ENCODE results near the gene LLCFC1. TPM values are rescaled to one million over a fixed set of nuclear protein-coding genes. Genes with fewer than 3 reads are reported as not detected.

LLCFC1 gene
- total RNA-seq, 6 experiments from 2014 or later: not detected

- Mint-ChIP-seq H3K9me3 (peaks cover 5% of the 10 kb centered on the region; the same call in 1 of the 2 replicates), H3K4me1 (ENCODE audit: low read depth) (no peaks in the 10 kb centered on the region), H3K36me3 (ENCODE audit: low read depth) (peaks cover 6% of the 10 kb centered on the region; the same call in 1 of the 2 replicates), H3K27me3 (ENCODE audit: insufficient read depth) (peaks cover 13% of the 10 kb centered on the region), H3K4me3 (no peak overlapping the region), H3K27ac (no peak overlapping the region)
- DNase-seq: no peak
- TF ChIP-seq CTCF (IDR thresholded peaks at IDR 0.05): no peak
Observed at GRCh38 chr7:142894112-142894984, 44.9 kb upstream of the LLCFC1 start.

DNA sequence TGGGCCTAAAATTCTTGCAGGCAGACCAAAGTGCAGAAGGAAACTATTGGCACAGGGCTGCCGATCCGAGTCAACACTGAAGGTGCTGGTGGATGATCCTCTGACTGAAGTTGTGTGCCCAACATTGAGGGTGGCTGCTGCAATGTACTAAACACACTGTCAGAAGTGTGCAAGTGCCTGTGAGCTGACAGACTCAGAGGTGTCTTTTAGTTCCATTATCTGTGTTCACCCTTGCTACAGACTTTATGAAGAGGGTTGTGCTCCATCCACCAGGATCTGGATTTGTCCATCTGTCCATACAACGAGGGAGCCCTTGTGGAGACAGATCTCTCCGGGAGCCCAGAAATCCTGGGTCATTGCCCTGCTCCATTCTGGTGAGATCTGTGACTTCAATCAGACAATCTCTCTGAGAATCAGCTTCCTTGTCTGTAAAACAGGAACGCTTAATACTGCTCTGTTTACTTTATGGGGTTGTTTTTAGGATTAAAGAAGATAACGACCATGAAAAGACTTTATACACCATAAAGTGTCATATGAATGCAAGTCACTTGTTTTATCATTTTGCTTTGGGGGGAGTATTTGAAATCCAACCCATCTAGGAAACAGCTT is 44.2 kb upstream of the LLCFC1 start:
- H3K4me1 Mint-ChIP-seq (ENCODE audit: low read depth): no peaks in the 10 kb centered on the region
- peaks cover 6% of the 10 kb centered on the region; the same call in 1 of the 2 replicates for H3K36me3 Mint-ChIP-seq (ENCODE audit: low read depth)
- DNase-seq: no peak
- no peak overlapping the region for H3K4me3 Mint-ChIP-seq
- no peak for TF ChIP-seq CTCF (IDR thresholded peaks at IDR 0.05)
- H3K9me3 Mint-ChIP-seq: peaks cover 5% of the 10 kb centered on the region; the same call in 1 of the 2 replicates
- peaks cover 13% of the 10 kb centered on the region for H3K27me3 Mint-ChIP-seq (ENCODE audit: insufficient read depth)
- H3K27ac Mint-ChIP-seq: no peak overlapping the region

- H3K27ac Mint-ChIP-seq: no peak overlapping the region
- no peaks in the 10 kb centered on the region for H3K9me3 Mint-ChIP-seq
- H3K36me3 Mint-ChIP-seq (ENCODE audit: low read depth): no peaks in the 10 kb centered on the region; the same call in 1 of the 2 replicates
- peaks cover 13% of the 10 kb centered on the region for H3K27me3 Mint-ChIP-seq (ENCODE audit: insufficient read depth)
- no peaks in the 10 kb centered on the region for H3K4me1 Mint-ChIP-seq (ENCODE audit: low read depth)
- DNase-seq: no peak
- no peak for TF ChIP-seq CTCF (IDR thresholded peaks at IDR 0.05)
- H3K4me3 Mint-ChIP-seq: no peak overlapping the region
Observed at GRCh38 chr7:142896151-142896550, 43.1 kb upstream of the LLCFC1 start.

GRCh38 chr7:142896741-142897379 is 42.4 kb upstream of the LLCFC1 start:
- Mint-ChIP-seq H3K4me1 (ENCODE audit: low read depth) (no peaks in the 10 kb centered on the region), H3K27ac (no peak overlapping the region), H3K4me3 (no peak overlapping the region), H3K36me3 (ENCODE audit: low read depth) (no peaks in the 10 kb centered on the region), H3K27me3 (ENCODE audit: insufficient read depth) (peaks cover 14% of the 10 kb centered on the region), H3K9me3 (no peaks in the 10 kb centered on the region)
- DNase-seq: no peak
- TF ChIP-seq CTCF (IDR thresholded peaks at IDR 0.05): no peak

DNA sequence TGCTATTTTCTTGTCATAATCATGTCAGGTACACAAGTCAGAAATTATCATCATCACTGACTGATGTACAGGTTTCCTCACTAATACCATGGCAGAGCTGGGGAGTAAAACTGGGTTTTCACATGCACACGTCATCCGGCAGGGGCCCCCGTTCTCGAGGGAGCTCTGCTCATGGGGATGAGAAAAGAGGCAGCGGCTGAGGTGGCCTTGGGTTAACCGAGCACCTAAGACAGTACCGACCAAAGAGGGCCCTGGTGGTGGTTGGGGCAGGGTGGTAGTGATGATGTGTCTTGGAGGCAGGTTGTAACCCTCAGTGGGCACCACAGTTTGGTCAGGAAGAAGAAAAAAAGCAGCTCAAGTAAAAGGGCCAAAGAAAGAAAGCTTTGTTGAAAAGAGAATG is 41.6 kb upstream of the LLCFC1 start:
- Mint-ChIP-seq H3K4me1 (ENCODE audit: low read depth) (no peaks in the 10 kb centered on the region), H3K9me3 (no peaks in the 10 kb centered on the region), H3K27me3 (ENCODE audit: insufficient read depth) (peaks cover 14% of the 10 kb centered on the region), H3K27ac (no peak overlapping the region), H3K36me3 (ENCODE audit: low read depth) (no peaks in the 10 kb centered on the region), H3K4me3 (no peak overlapping the region)
- DNase-seq: no peak
- no peak for TF ChIP-seq CTCF (IDR thresholded peaks at IDR 0.05)

All from HFFc6 (cell line).